Hepatocyte (in vitro differentiated cells): ENCODE measurements around the gene GNB3.

Experiments
- EZH2 ChIP-seq: fragments of 200-600 bp; sonication (generic); IDR thresholded peaks from 2 replicates; pipeline ENCODE4 v1.6.1; 2016; ENCODE audit warnings: antibody characterized with exemption, mild to moderate bottlenecking, borderline replicate concordance
- TF ChIP-seq, protein P1 (sequence below): fragments of 200-600 bp; sonication (generic); IDR thresholded peaks from 2 replicates; pipeline ENCODE4 v1.5.1; 2016; ENCODE audit warnings: antibody characterized with exemption, mild to moderate bottlenecking; ENCODE audit not compliant: poor library complexity

DNA sequence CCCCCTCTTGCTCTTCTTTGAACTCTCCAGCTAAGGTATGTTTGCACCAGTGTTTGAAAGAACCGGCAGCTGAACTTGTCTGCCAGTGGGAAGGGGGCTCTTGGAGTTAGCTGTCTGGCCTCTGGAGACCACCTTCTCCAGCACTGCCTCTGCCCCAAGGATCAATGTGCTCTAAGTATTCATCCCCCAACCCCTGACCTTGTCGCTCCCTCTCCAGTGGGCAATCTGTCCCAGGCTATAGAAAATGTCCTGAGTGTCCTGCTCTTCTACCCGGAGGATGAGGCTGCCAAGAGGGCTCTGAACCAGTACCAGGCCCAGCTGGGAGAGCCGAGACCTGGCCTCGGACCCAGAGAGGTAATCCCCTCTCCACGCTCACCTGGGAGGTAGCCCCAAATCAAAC is 9.7 kb upstream of the GNB3 start:
- TF ChIP-seq, protein P1, sequence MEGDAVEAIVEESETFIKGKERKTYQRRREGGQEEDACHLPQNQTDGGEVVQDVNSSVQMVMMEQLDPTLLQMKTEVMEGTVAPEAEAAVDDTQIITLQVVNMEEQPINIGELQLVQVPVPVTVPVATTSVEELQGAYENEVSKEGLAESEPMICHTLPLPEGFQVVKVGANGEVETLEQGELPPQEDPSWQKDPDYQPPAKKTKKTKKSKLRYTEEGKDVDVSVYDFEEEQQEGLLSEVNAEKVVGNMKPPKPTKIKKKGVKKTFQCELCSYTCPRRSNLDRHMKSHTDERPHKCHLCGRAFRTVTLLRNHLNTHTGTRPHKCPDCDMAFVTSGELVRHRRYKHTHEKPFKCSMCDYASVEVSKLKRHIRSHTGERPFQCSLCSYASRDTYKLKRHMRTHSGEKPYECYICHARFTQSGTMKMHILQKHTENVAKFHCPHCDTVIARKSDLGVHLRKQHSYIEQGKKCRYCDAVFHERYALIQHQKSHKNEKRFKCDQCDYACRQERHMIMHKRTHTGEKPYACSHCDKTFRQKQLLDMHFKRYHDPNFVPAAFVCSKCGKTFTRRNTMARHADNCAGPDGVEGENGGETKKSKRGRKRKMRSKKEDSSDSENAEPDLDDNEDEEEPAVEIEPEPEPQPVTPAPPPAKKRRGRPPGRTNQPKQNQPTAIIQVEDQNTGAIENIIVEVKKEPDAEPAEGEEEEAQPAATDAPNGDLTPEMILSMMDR, result no peak
- TF ChIP-seq EZH2, result no peak
